HG03521 (cell line): ENCODE results near the gene TAS1R1.

Experiments
- ATAC-seq: cut with Tn5 transposase; IDR thresholded peaks from one replicate; pipeline ENCODE4 v1.9.1; 2021; ENCODE audit warnings: mild to moderate bottlenecking, moderate library complexity; ENCODE audit not compliant: unreplicated experiment

The TAS1R1 gene

DNA sequence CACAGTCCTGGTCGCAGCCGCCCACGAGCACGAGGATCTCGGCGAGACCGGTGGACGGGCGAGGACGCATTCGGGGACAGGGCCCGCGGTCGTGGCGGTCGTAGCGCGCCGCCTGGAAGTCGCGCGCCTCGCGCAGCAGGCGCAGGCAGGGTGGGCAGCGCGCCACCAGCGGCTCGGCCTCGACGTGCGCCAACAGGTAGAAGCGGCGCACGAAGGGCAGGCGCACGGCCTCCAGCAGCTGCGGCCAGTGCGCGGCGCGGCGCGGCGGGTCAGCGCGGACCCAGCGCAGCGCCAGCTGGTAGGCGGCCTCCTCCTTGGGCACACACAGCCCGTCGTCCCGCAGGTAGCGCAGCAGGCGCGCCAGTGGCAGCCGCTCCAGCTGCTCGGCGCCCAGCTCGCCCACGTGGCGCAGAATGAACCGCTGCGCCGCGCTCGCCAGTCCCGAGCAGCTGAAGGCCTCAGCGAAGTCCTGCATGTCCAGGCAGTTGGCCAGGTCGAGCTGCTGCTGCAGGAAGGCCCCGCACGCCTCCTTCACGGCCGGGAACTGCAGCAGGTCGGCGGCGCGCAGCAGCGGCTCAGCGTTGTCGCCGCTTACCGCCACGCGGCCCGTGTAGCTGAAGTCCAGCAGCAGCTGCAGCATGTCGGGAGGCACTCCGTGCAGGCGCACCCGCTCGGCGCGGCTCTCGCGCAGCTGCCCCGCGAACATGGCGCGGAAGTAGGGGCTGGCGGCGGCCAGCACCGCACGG lies 47.0 kb downstream of the TAS1R1 start:
- peak; percentile 10 for ATAC-seq

- peak; percentile 50 for ATAC-seq
Measured at GRCh38 chr1:6602669-6603237, 47.6 kb downstream of the TAS1R1 start, which contains the start of gene KLHL21. Gene KLHL21, minus strand, starts transcription at chr1:6602869. Its CDS starts 52 bp downstream, at chr1:6602817.

GRCh38 chr1:6603238-6603914 lies 48.3 kb downstream of the TAS1R1 start:
- ATAC-seq = no peak

DNA sequence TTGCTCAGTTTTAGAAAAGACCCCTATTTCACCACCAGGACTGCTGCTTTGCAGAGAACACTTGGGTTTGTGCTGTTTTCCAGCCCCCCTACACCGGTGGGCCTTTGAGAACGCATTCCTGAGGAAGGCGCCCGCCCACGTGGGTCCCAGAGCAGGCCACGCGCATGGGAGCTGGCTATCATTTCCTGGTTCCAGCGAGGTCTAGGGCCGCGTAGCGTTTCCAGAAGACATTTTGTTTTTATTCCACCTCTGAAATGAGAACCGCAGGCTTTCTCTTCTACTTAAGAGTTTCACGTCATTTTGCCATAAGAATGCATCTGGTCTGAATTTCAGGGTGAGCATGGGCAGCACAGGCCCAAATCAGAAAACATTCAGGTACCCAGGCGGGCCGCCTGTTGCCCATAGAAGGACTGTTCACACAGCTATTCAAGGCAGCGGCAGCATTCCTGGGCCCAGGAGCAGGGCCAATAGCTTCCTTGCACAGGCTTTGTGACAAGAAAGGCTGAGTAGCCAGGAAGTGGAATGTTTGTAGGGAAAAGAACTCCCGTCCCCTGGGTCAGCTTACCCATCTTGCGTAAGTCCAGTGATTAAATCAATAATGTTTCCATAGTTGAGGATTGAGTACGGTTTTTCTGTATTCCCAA lies 48.9 kb downstream of the TAS1R1 start:
- no peak for ATAC-seq

- peak; percentile 23 for ATAC-seq
Measured at GRCh38 chr1:6612641-6613360, 57.7 kb downstream of the TAS1R1 start.

DNA sequence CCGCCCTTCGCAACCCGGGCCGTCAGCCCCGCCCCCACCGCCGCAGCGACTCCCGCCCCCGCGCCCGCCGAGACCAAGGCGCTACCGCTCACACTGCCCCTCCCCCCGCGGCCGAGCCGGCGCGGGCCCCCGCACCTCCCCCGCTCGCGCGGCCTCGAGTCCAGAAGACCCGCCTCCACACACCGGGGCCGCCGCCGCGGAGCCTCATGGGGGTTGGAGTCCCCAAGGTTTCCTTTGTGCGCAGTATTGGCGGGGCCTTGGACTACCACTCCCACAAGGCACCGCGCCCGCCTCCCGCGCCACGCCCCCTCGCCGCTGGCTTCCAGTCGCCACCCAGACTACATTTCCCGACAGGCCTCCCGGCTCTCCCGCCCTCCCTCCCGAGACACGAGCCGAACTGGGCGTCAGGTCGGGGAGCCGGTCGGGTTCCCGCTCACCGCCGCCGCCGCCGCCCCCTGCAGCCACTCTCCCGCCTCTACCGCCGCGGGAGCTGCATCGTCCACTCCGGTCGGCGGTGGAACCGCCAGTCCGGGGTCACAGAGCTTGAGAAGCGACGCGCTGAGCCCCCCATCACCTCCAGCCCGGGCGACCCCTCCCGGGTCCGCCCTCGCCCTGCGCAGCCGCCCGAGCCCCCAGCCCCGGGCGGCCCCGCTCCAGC lies 58.4 kb downstream of the TAS1R1 start, which contains the start of gene PHF13:
PHF13 (plus strand) TSS at position 371 of the 658 bp plus-strand sequence. CDS start 336 bp downstream, outside the sequence.
- peak; percentile 93 for ATAC-seq

DNA sequence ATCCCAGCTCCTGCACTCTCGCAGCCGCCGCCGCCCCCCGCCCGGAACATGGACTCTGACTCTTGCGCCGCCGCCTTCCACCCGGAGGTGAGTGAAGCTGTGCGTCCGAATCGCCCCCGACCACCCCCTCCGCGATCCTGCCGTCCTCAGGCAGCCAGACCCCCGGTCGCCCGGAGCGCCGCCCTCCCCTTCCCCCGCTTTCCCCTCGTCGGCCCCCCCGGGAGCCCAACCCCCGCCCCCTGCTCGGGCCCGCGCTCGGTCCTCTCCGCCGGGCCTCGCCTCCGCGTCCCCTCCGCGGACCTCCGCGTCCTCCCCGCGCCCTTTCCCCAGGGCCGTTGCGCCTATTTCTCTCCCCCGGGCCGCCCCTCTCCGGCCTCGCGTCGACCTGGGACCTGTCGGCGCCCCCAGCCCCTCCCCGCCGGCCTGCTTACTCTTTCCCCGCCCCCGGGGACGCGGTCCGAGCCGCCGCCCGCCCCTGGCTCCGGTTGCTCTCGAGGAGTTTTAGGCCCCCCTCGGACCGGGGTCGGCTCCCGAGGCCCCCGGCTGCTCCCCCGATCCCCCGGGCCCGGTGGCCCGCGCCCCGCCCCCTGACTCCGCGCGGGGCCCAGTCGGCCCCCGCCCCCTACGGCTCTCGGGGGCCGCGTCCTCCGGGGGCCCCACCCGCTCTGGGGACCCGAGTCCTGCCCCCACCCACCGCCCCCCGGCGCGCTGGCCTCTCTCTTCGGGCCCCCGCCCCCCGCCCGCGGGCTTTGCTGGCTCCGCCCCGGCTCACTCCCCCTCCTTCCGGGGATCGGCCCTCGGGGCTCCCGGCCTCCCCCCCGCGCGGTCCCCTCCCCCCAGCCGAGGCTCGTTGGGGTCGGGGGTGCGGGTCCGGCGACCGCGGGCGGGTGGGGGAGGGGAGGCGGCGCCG lies 59.2 kb downstream of the TAS1R1 start:
- ATAC-seq = no peak

DNA sequence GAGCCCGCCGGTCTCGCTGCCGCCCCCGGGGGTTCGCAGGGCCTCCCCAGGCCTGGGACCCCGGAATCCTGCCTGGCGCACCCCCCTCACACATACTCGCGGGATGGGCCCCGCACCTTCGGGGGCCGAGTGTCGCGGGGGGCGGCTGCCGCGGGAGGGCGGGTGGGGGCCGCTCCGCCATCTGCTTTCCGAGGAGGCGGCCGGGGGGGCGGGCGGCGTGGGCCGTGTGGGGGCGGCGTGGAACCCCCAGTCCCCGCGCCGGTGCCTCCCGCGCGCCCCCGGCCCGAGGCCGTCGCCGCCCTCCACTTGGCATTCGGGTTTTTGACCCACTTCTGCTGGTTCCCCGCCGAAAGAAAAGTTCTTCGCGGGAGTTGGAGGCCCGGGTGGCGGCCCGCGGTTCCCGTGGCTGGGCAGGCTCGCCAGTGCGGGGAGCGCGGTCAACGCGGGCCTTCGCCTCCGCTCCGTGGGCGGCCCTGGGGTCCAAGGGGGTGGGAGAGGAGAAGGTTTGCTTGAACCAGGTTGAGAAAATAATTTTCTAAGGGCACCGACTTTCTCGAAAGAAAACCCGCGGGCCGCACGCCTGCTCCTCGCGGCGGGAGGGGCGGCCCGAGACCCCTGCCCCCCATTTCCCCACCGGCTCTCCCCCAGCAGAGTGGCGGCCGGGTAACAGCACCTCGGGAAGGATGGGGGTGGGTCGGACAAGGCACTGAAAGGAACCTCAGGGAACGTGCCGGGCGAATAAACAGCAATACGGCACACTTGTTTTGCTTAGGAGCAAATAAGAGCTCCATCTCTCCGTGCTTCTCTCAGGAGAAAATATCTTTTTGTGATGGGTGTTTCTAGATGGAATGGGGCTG lies 60.0 kb downstream of the TAS1R1 start:
- no peak for ATAC-seq

GRCh38 chr1:6619045-6619444 lies 63.9 kb downstream of the TAS1R1 start:
- no peak for ATAC-seq

DNA sequence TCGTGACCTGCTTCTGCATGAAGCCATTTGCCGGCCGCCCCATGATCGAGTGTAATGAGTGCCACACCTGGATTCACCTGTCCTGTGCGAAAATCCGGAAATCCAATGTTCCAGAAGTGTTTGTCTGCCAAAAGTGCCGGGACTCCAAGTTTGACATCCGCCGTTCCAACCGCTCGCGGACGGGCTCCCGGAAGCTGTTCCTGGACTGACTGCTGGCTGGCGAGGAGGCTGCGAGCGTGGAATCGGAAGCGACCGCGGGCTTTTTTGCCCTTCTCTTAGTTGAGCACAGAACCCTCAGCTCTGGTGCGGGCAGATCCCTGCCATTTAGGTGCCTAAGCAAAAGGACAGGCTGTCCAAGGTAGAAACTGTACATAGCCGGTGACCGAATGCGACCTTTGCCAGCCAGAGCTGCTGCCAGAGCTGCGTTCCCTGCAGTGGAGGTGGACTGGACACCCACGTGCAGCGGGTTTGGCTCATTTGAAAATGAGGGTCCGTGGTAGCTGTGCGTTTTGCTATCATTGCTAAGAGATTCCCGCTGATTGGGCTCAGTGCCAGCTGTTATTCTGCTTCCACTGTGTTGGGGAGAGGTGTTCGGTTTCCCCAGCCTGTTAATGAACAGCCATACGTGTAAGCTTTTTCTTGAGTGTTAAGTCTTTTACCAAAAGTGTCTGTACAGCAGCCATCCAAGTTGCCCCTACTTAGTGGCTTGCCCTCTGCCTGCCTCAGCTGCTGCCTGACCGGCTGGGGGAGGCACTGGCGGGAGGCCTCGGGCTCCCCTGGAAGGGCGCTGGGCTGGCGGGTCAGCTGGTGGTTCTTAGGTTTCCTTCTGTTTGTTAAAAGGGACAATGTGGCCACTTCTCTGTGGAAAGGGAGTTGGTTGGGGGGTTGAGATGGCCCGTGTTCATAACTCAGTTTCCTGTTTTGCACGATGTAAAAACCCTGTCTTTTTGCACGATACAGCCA lies 66.6 kb downstream of the TAS1R1 start:
- no peak for ATAC-seq

GRCh38 chr1:6622396-6623152 lies 67.5 kb downstream of the TAS1R1 start:
- ATAC-seq = no peak

- ATAC-seq = no peak
Measured at GRCh38 chr1:6623269-6623965, 68.3 kb downstream of the TAS1R1 start.

- peak; percentile 77 for ATAC-seq
Measured at GRCh38 chr1:6624710-6625583, 69.8 kb downstream of the TAS1R1 start, which contains the start of gene THAP3. Gene THAP3, plus strand, starts transcription at chr1:6624868. Its CDS starts 351 bp downstream, at chr1:6625219.

DNA sequence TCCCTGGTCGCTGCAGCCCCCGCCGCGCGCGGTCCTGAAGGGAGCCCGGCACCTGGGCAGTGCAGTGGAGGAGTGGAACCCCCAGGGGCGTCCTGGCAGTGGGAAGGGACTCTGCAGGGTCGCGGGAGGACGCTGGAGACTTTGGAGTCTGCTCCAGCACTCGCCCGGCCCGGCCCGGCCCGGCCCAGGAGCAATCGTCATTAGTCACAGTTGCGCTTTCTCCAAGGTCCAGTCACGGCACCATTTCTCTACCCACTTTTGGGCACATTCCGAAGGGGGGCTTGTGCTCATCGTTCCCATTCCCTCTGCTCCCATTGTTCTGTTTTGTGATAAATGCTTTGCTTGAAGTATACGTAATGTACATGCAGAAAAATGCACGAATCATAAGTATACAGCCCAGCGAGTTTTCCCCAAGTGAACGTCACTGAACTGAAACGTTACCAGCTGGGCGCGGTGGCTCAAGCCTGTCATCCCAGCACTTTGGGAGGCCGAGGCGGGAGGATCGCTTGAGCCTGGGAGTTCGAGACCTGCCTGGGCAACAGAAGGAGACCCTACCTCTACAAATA lies 70.6 kb downstream of the TAS1R1 start:
- ATAC-seq = no peak
